CMK (cell line): ENCODE results near the gene FOXM1.

Experiments
- DNase-seq: peaks from one replicate; pipeline ENCODE4 v3.0.0-alpha.2; 2010; ENCODE audit warnings: low read depth

Gene FOXM1

DNA sequence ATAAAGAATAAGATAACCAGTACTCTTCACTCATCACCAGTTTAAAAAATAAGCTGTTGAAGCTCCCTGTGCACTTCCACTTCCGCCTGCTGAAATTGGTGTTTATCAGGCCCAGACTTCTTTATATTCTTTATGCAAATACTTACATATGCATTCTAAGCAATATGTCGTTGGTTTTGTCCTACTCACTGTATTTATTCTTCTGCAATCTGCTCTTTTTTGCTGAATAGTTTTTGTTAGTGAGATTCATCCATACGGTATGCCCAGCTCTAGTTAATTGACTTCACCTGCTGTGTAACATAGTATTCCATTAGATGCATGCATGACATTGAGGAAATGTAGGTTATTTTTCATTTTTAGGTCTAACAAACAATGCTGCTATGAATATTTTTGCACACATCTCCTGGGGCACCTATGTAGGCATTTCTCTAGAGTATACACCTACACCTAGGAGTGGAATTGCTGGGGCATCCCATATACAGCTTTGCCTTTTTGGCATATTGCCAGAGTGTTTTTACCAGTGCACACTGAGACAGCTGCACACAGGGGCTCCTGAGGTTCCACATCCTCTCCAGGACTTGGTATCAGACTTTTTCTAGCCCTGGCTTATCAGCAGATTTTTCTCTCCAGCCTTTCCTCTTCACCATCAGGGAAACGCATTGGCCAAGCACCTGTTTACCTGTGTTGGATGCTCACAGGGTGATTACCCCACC is 41.1 kb downstream of the FOXM1 start:
- DNase-seq = no peak

DNA sequence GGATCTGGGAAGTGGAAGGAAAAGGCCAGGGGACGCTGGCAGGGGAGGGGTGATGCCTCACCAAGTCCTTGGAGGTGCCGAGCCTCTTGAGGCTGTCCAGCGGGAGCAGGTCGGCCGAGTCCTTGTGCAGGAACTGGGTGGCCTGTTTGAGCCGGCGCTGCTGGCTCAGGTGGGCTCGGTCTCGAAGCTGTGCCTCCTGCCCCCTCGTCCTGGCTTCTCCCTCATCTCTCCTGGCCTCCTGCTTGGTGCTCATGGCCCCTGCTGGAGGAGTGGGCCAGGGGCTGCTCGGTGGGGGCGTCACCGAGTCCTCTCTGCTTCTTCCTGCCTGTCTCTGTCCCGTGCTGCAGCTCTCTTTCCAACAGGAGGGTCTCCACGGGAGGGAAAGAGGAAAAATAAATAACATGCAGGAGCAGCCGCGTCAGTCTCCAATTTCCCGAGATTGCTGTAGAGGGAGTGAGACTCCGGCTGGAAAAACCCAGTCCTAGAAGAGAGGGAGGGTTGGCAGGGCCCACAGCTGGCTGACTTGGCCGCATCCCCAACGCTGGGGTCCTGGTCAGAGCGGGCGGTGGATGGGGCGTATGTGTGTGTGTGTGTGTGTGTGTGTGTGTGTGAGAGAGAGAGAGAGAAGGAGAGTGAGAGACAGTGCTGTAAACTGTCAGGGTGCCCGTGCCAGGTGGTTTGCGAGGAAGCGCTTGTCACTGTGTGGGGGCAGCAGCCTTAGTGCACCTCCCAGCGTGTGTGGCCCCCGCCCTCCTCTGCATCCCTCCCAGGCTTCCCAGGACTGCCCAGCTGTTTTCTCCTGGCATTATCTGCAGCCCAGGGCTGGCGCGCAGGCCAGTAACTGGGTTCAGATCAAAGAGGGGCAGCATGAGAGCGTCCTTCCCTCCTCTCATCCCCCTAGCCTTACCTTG is 42.1 kb downstream of the FOXM1 start, which contains the start of gene NRIP2:
Gene NRIP2 (minus strand): TSS at position 455 of the 911 bp plus-strand sequence. CDS start 52 bp downstream, at position 403.
- no peak for DNase-seq

DNA sequence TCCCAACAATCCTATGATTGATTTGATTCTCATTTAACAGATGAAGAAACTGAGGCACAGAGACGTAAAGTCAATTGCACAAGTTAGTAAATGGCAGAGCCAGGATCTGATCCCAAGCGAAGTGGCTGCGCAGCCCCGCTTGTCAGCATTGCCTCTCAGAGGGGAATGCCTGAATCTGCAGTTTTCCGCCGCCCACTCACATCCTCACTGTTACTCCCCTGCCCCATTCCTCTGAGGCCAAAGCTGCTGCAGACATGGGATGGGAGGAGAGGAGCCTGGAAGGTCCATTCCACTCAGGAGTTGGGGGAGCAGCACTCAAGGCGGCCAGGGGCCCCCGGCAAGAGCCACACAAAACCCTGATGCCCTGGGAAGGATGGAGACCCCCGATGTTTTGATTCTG is 43.2 kb downstream of the FOXM1 start:
- no peak for DNase-seq

DNA sequence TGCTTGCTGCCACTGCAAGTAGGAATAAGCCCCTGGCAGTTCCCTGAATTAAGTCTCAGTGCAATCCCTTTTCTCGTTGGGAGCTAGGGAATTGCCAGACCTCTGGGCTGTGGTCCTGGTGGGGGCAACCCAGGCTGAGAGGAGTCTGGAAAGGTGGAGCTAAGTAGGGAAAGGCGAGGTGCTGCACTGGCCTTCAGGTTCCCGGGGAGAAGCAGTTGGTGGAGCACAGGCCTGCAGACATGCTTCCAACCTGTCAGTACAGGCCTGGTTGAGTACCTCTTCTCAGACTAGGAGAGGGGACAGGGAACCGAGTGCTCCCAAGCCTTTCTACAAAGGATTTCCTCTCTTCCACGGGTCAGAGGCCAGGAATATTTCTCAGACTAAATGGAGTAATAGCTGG is 43.6 kb downstream of the FOXM1 start:
- DNase-seq = no peak

DNA sequence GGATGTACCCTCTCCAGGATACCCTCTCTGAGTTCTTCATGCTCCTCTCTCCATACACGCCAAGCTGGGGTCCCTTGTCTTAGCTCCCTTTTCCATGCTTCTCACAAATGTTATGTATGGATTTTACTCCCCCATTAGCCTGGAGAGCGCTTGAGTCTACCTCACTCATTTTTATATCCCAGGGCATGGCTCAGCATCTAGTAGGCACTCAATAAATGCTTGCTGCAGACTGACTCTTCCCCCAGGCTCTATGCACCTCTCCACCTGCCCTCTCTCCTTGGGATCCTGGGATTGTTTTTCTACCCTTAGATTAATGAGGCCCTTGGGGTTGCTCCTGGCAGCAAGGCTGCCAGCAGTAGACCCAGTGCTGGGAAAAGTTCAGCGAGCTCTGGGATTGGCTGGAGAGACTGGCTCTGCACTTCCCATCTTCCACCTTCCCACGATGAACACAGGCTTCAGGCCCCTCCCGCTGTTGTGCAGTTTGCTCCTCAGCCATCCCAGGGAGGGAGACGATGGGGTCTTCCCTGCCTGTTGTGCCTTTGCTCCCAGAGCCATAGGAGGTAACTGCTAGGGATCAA is 44.3 kb downstream of the FOXM1 start:
- no peak for DNase-seq

DNA sequence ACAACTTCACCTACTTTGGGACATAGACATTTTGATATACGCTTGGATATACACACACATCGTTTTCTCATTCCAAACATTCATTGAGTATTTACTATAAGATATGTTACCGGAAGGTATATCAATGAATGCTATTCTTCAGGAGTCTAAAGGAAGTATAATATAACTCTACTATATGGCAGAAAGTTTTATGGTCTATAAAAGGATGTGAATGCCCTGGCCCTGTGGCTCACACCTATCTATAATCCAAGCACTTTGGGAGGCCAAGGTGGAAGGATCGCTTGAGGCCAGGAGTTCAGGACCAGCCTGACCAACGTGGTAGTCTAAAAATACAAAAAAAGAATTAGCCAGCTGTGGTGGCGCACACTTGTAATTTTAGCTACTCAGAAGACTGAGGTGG is 47.7 kb downstream of the FOXM1 start:
- no peak for DNase-seq

DNA sequence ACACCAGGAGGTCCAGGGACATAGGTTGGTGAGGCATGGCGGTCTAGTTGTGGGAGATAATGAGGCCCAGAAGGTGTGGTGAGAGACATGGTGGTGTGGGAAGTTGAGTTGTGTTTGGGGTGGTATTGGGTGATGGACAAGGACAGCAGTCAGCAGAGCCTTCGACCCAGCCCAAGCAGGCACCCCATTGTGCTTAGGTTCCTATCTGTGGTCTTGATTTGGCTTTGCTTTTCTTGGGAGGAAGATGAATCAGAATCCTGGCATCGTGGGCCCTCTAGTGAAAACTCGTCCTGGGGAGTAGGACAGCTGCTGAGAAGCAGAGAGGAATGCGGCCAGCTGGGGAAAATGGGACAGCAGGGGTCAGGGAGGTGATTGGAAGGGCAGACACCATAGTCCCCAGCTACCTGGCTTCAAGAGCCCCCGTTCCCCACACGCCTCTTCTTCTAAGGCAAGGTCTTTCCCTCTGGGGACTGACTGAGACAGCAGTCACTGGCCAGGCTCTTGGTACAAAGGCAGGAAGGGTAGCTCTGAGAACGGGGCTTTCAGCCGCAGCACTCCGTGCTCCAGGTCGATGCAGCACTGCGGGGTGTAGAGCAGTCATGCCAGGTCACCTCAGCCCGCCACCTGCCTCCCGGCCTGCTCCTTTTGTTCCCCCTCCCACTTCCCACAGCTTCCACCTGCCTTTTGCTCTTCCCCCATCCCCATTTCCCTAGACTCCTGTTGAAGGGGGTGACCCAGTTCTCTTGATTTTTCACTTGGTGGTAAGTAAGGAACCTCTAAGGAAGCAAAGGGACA is 50.1 kb downstream of the FOXM1 start:
- DNase-seq = no peak

DNA sequence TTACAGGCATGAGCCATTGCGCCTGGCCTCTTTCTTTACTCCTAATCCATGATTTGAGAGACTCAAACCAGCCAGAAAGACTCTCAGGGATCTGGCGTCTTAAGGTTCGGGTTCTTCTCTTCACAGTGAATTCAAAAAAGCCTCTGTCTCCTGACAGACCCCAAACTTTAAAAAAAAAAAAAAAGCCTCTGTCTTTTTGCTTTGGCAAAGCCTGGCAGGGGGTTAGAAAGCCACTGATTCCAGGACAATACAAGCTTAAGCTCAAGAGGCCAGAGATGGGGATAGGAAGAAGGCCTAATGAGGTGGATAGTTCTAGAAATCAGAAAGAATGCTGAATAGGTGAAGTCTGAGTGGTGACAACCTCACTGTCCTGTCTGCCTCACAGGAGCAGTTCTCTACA is 50.9 kb downstream of the FOXM1 start:
- no peak for DNase-seq

DNA sequence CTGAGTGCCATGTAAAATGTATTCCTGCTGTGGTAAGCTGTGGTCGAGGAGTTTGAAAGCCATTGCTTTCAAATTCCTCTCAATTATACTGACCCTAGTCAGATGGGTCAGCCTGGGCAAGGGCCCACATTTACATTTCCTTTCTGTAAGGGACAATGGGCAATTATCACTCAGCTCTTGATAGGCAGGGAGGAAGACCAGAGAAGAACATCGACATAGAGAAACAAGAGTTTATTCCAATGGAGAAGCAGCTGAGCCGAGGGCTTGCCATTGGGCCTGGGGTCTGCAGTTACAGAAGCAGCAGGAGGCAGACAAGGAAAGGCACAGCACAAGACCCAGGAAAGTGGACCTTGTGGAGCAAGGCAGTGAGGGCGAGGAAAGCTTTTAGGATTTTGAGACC is 51.8 kb downstream of the FOXM1 start:
- no peak for DNase-seq

DNA sequence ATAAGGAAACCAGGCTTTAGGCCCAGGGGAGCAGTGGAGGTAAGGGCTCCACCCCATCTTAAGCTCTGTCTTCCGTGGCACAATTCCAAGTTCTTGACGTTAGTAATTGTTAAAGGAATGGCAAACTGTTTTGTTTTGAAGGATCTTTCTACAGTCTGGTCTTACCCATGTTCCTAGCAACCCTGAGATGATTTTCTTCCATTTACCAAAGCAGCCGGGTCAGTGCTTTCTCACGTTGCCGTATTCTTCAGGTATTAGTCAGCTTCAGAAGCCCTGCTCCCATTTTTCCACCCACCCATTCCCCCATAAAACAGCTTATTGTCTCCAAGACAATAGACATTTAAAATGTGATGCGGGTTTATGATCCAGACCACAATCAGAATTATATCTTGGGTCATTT is 52.4 kb downstream of the FOXM1 start:
- no peak for DNase-seq

DNA sequence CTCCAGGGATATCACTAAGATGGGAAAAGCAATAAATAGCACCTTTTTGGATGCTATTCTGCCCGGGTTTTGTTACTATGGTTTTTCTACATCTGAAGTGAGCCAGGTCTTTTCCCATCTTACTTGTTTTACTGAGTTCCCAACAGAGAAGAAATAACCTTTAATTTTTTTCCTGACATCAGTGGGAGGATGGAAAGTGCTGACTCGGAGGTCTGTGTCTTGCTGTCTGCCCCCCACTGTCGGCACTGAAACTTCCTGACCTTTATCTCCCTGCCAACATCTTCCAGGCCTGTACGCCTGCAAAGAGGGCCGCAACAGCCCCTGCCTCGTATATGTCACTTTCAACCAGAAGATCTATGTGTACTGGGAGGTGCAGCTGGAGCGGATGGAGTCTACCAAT is 53.5 kb downstream of the FOXM1 start:
- no peak for DNase-seq

DNA sequence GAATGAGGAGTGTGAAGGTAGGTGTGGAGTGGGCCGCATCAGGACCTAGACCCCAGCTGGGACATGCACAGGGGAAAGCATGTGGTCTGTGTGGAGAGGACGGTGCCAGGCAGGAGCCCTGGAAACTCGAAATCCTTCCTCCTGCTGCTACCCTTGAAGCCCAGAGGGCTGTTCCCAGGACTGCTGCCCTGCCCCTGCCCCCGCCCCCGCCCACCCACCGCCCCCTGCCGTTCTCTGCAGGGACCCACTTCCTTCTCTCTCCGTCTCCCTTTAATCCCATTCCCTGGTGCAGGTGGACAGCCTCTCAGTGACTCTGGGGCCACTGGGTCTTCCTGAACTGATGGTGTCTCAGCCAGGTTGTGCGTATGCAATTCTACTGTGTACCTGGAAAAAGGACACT is 56.5 kb downstream of the FOXM1 start:
- no peak for DNase-seq

DNA sequence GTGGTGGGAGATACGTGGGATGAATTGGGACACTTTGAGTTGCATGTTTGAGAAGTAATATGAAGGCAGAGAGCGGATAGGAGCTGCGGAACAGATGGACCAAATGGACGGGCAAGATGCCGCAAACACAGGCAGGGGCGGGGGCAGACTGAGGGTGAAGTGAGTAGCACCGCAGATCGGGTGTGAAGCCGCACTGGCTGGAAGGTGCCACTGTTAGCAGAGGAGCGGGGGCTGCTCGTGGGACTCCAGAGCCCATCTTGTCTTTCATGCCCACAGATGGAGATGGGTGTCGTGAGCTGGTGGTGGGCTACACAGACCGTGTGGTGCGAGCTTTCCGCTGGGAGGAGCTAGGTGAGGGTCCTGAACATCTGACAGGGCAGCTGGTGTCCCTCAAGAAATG is 57.2 kb downstream of the FOXM1 start:
- no peak for DNase-seq

DNA sequence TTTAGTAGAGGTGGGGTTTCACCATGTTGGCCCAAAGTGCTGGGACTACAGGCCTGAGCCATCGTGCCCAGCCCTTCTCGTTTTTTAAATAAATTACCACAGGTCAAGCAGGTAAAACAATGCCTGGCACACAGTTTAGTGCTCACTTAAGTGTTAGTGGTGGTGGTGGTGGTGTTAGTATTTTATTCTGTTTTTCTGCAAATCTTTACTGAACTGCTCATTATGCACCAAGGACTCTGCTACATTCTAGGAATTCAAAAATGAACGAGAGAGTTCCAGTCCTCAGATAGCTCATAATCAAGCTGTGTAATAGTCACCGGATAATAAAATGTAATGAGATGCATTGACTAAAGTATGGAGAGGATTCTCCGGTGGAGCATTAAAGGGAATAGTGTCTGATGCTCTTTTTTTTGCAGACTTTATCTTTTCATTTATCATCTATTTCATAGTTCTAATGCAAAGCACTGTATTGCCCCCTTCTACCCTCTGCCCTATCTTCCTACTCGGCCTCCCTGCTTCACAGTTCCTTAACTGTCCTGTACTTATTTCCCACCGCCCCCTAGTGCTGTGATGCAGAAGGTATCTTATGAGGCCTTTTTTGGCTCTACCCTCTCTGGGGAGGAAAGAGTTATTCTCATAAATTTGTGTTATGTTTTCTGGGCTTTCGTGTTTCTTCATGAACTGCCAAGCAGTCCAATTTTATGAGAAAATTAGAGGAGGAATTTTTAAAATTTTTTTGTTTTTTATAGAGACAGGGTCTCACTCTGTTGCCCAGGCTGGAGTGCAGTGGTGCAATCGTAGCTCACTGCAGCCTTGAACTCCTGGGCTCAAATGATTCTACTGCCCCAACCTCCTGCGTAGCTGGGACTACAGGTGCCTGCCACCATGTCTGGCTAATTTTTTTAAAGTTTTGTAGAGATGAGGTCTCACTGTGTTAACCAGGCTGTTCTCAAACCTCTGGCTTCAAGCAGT is 63.5 kb downstream of the FOXM1 start:
- peak; percentile 40 for DNase-seq

DNA sequence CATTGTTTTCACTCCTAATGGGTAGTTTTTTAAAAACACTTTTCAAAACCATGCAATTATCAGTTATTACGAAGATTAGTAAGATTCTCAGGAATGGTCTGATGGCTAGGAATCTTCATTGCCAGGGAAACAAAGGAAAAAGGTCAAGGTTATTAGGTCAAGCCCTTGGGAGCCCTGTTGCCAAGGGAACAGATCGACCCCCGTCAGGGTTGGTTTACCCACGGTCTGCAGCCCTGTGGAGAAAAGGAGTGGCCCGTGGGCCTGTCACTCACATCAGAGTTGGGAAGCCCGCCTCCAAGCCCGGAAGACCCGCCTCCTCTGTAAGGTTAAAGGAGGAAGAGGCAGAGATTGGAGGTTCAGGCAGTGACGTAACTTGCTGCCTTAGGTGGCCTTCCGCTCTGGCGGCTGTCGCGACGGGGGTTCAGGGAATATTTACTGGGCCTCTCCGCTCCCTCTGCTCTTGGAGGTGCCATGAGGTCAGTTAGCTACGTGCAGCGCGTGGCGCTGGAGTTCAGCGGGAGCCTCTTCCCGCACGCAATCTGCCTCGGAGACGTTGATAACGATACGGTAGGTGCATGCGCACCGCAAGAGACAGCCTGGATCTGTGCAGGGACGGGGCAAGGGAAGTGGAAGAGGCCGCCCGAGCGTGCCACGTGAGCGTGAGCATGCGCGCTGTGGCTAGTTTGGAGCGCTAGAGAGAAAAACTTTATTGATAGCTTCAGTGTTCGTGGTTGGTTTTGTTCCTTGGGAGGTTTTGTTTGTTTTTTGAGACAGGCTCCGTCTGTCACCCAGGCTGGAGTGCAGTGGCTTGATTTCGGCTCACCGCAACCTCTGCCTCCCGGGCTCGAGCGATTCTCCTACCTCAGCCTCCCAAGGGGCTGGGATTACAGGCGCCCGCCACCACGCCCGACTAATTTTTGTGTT is 64.4 kb downstream of the FOXM1 start, which contains the start of gene ITFG2:
Gene ITFG2 (plus strand): TSS at position 379 of the 924 bp plus-strand sequence. CDS start 93 bp downstream, at position 472.
- peak; percentile 92 for DNase-seq

DNA sequence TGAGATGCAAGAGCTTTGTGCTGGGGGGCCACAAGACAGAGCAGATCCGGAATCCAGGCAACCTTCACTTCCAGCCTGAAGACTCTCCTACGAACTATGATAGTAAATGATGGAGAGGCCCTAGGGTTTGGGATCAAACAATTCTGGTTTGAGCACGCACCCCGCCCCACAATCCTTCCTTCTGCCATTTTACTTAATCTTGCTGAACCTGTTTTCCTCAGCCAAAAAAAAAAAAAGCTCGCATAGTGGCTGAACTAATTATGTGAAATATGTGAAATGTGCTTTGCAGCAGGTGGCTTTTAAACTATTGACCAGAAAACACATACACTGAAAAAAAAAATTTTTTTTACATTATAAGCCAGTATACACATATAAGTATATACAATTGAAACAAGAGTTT is 65.2 kb downstream of the FOXM1 start:
- no peak for DNase-seq
